ENCODE data around the gene TOP1. TPM values are rescaled to one million over a fixed set of nuclear protein-coding genes. Genes with fewer than 3 reads are reported as not detected.

The TOP1 gene
- total RNA-seq, 1 donor from 2014 or later, result 11.7 TPM

- DNase-seq (ENCODE audit: low read depth in 2 of 2), result peak; percentile 32 to 92
These were observed 29.5 kb downstream of the TOP1 start for GRCh38 chr20:41057999-41058673.

- DNase-seq (ENCODE audit: low read depth in 2 of 2), result no peak
These were observed 30.3 kb downstream of the TOP1 start for GRCh38 chr20:41058674-41059635.

- DNase-seq (ENCODE audit: low read depth in 2 of 2), result no peak
These were observed 32.5 kb downstream of the TOP1 start for GRCh38 chr20:41061155-41061554.

GRCh38 chr20:41063442-41063841 is 34.8 kb downstream of the TOP1 start:
- no peak for DNase-seq (ENCODE audit: low read depth in 2 of 2)

GRCh38 chr20:41064377-41064776 is 35.8 kb downstream of the TOP1 start:
- no peak for DNase-seq (ENCODE audit: low read depth in 2 of 2)

GRCh38 chr20:41065716-41066115 is 37.1 kb downstream of the TOP1 start:
- no peak for DNase-seq (ENCODE audit: low read depth in 2 of 2)

GRCh38 chr20:41068806-41069205 is 40.2 kb downstream of the TOP1 start:
- no peak for DNase-seq (ENCODE audit: low read depth in 2 of 2)

GRCh38 chr20:41072190-41072863 is 43.7 kb downstream of the TOP1 start:
- peak; percentile 90 to 93 for DNase-seq (ENCODE audit: low read depth in 2 of 2)

GRCh38 chr20:41072915-41073314 is 44.3 kb downstream of the TOP1 start:
- peak; percentile 75 to 85 for DNase-seq (ENCODE audit: low read depth in 2 of 2)

- no peak for DNase-seq (ENCODE audit: low read depth in 2 of 2)
These were observed 45.8 kb downstream of the TOP1 start for GRCh38 chr20:41074441-41074840.

GRCh38 chr20:41076776-41077175 is 48.2 kb downstream of the TOP1 start:
- DNase-seq (ENCODE audit: low read depth in 2 of 2), result no peak

GRCh38 chr20:41078329-41078728 is 49.7 kb downstream of the TOP1 start:
- DNase-seq (ENCODE audit: low read depth in 2 of 2), result peak; percentile 71 to 82

GRCh38 chr20:41079066-41079465 is 50.4 kb downstream of the TOP1 start:
- no peak for DNase-seq (ENCODE audit: low read depth in 2 of 2)

GRCh38 chr20:41080866-41081265 is 52.2 kb downstream of the TOP1 start:
- DNase-seq (ENCODE audit: low read depth in 2 of 2), result no peak

- no peak for DNase-seq (ENCODE audit: low read depth in 2 of 2)
These were observed 52.7 kb downstream of the TOP1 start for GRCh38 chr20:41081276-41081814.

GRCh38 chr20:41082306-41082705 is 53.7 kb downstream of the TOP1 start:
- no peak for DNase-seq (ENCODE audit: low read depth in 2 of 2)

GRCh38 chr20:41085606-41086005 is 57.0 kb downstream of the TOP1 start:
- DNase-seq (ENCODE audit: low read depth in 2 of 2), result no peak

- DNase-seq (ENCODE audit: low read depth in 2 of 2), result peak in 1 of 2 donors; percentile 75
These were observed 58.0 kb downstream of the TOP1 start for GRCh38 chr20:41086402-41087324.

GRCh38 chr20:41087325-41087685 is 58.7 kb downstream of the TOP1 start:
- DNase-seq (ENCODE audit: low read depth in 2 of 2), result no peak

- no peak for DNase-seq (ENCODE audit: low read depth in 2 of 2)
These were observed 59.2 kb downstream of the TOP1 start for GRCh38 chr20:41087777-41088176.

- DNase-seq (ENCODE audit: low read depth in 2 of 2), result no peak
These were observed 60.9 kb downstream of the TOP1 start for GRCh38 chr20:41089555-41089954.

All from lung microvascular endothelial cell (primary cell).